ENCODE data around the gene GAB3.
"Not testable (repeated sequence)": the region's sequence is repeated elsewhere in the genome, so short reads cannot be mapped to it uniquely, and the experiment has no call there.

GAB3 gene

GRCh38 chrX:154641740-154642139 lies 109.1 kb downstream of the GAB3 start:
- H4K20me1 ChIP-seq (ENCODE audit: insufficient read depth, low read length, poor library complexity, severe bottlenecking); H3K9me3 ChIP-seq (ENCODE audit: insufficient read depth, low read depth, low read length); H3F3A ChIP-seq (ENCODE audit: low read depth); H3K27me3 ChIP-seq (ENCODE audit: insufficient read depth, low read length, poor library complexity, severe bottlenecking); H3K4me1 ChIP-seq (ENCODE audit: insufficient read depth, low read length, poor library complexity, severe bottlenecking); H3K79me2 ChIP-seq (ENCODE audit: insufficient read depth, low read length); H3K4me3 ChIP-seq (ENCODE audit: low read length, poor library complexity, severe bottlenecking); H3K9me2 ChIP-seq (replicated peaks; ENCODE audit: low read depth, low read length); H3K36me3 ChIP-seq (ENCODE audit: insufficient read depth, low read length); H2AFZ ChIP-seq (ENCODE audit: low read length); H3K9ac ChIP-seq (ENCODE audit: low read depth, low read length, poor library complexity, severe bottlenecking); H3K4me2 ChIP-seq (ENCODE audit: low read depth, low read length, poor library complexity, severe bottlenecking): not testable (repeated sequence)

- H2AFZ ChIP-seq (ENCODE audit: low read length); H3K36me3 ChIP-seq (ENCODE audit: insufficient read depth, low read length); H3K4me1 ChIP-seq (ENCODE audit: insufficient read depth, low read length, poor library complexity, severe bottlenecking); H3K4me2 ChIP-seq (ENCODE audit: low read depth, low read length, poor library complexity, severe bottlenecking); H3K9me2 ChIP-seq (replicated peaks; ENCODE audit: low read depth, low read length); H3F3A ChIP-seq (ENCODE audit: low read depth); H3K79me2 ChIP-seq (ENCODE audit: insufficient read depth, low read length); H3K9me3 ChIP-seq (ENCODE audit: insufficient read depth, low read depth, low read length); H3K9ac ChIP-seq (ENCODE audit: low read depth, low read length, poor library complexity, severe bottlenecking); H3K4me3 ChIP-seq (ENCODE audit: low read length, poor library complexity, severe bottlenecking); H4K20me1 ChIP-seq (ENCODE audit: insufficient read depth, low read length, poor library complexity, severe bottlenecking); H3K27me3 ChIP-seq (ENCODE audit: insufficient read depth, low read length, poor library complexity, severe bottlenecking): not testable (repeated sequence)
Observed at GRCh38 chrX:154633661-154634060, 117.2 kb downstream of the GAB3 start.

- H4K20me1 ChIP-seq (ENCODE audit: insufficient read depth, low read length, poor library complexity, severe bottlenecking); H3K9ac ChIP-seq (ENCODE audit: low read depth, low read length, poor library complexity, severe bottlenecking): not testable (repeated sequence)
Observed at GRCh38 chrX:154630949-154631348, 119.9 kb downstream of the GAB3 start.

GRCh38 chrX:154628960-154629359 lies 121.9 kb downstream of the GAB3 start:
- H3K9me2 ChIP-seq (replicated peaks; ENCODE audit: low read depth, low read length); H3K79me2 ChIP-seq (ENCODE audit: insufficient read depth, low read length); H3K4me1 ChIP-seq (ENCODE audit: insufficient read depth, low read length, poor library complexity, severe bottlenecking); H3K9me3 ChIP-seq (ENCODE audit: insufficient read depth, low read depth, low read length); H4K20me1 ChIP-seq (ENCODE audit: insufficient read depth, low read length, poor library complexity, severe bottlenecking); H3K4me2 ChIP-seq (ENCODE audit: low read depth, low read length, poor library complexity, severe bottlenecking); H3K4me3 ChIP-seq (ENCODE audit: low read length, poor library complexity, severe bottlenecking); H3F3A ChIP-seq (ENCODE audit: low read depth); H3K36me3 ChIP-seq (ENCODE audit: insufficient read depth, low read length); H3K27me3 ChIP-seq (ENCODE audit: insufficient read depth, low read length, poor library complexity, severe bottlenecking); H3K9ac ChIP-seq (ENCODE audit: low read depth, low read length, poor library complexity, severe bottlenecking); H2AFZ ChIP-seq (ENCODE audit: low read length): not testable (repeated sequence)

More at GRCh38 chrX:154630949-154631348, 119.9 kb downstream of the GAB3 start:
- not testable (repeated sequence) for H3F3A ChIP-seq (ENCODE audit: low read depth); H3K36me3 ChIP-seq (ENCODE audit: insufficient read depth, low read length); H2AFZ ChIP-seq (ENCODE audit: low read length); H3K4me3 ChIP-seq (ENCODE audit: low read length, poor library complexity, severe bottlenecking); H3K79me2 ChIP-seq (ENCODE audit: insufficient read depth, low read length); H3K4me2 ChIP-seq (ENCODE audit: low read depth, low read length, poor library complexity, severe bottlenecking); H3K27me3 ChIP-seq (ENCODE audit: insufficient read depth, low read length, poor library complexity, severe bottlenecking); H3K9me2 ChIP-seq (replicated peaks; ENCODE audit: low read depth, low read length); H3K9me3 ChIP-seq (ENCODE audit: insufficient read depth, low read depth, low read length); H3K4me1 ChIP-seq (ENCODE audit: insufficient read depth, low read length, poor library complexity, severe bottlenecking)

Data from Loucy (cell line).